HG03039 (cell line): Measurements from ENCODE around the gene CELA1.

Experiments used
- ATAC-seq: cut with Tn5 transposase; IDR thresholded peaks from one replicate; pipeline ENCODE4 v1.9.1; 2021; ENCODE audit warnings: mild to moderate bottlenecking, moderate library complexity; ENCODE audit not compliant: unreplicated experiment

CELA1 gene

GRCh38 chr12:51377099-51377984, 30.9 kb upstream of the CELA1 start:
- no peak for ATAC-seq

DNA sequence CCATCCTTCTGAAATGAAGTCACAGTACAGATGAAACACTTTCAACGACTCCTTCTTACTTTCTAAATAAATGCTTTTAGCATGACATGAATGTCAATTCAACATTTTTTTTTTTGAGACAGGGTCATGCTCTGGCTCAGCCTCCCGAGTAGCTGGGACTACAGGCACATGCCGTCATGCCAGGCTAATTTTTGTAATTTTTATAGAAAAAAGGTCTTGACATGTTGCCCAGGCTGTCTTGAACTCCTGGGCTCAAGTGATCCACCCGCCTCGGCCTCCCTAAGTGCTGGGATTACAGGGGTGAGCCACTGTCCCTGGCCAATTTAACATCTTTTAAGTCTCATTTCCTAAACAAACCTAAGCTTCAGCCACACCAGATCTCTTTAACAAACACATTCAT, 28.4 kb upstream of the CELA1 start:
- ATAC-seq = no peak

GRCh38 chr12:51374361-51374760, 27.9 kb upstream of the CELA1 start:
- ATAC-seq = no peak

DNA sequence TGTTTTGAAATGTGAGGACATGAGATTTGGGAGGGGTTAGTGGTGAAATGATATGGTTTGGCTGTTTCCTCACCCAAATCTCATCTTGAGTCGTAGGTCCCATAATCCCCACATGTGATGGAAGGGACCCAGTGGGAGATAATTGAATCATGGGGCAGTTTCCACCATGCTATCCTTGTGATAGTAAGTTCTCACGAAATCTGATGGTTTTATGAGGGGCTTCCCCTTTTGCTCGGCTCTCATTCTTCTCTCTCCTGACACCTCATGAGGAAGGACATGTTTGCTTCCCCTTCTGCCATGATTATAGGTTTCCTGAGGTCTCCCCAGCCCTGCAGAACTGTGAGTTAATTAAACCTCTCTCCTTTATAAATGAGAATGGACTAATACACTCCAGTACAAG, 26.7 kb upstream of the CELA1 start:
- ATAC-seq = no peak

- no peak for ATAC-seq
Observed at GRCh38 chr12:51372021-51372420, 25.5 kb upstream of the CELA1 start.

- ATAC-seq = no peak
Observed at GRCh38 chr12:51371295-51371953, 24.9 kb upstream of the CELA1 start.

GRCh38 chr12:51370667-51371066, 24.2 kb upstream of the CELA1 start:
- ATAC-seq = no peak

- no peak for ATAC-seq
Observed at GRCh38 chr12:51369581-51369980, 23.1 kb upstream of the CELA1 start.

DNA sequence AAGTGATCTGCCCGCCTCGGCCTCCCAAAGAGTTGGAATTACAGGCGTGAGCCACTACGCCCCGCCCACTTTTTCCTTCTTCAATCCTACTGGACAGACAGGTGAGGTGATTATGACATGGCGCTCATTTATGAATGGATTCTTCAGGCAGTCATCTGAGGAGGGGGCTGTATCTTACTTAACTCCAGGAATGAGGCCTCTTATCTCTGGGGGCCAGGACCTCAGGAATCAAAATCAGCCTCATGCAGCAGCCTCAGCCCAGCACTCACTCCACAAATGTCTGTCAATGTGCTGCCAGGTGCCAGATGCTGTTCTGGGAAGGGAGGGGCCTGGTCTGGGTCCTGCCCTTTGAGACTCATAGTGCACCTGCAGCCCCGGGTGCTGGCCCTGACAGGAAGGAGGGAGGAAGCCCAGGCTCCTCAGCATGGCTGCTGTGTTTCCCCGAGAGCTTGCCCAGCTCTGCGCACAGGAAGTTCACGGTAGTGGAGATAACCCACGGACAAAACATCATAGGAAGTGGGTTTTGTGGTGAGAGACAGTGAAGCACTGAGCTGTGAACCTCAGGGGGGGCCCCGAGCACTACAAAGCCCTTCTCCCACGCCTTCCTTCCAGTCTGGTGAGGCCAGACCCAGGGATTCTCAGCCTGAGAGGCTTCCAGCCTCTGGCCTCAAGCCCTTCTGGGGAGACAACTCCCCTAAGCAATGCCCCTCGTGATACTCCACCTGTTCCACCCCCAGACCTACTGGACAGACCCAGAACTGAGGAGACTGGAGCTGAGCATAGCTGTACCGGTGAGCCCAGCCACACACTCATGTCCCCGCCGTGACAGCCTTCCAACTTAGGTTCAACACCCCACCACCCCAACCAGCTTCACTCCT, 22.4 kb upstream of the CELA1 start:
- ATAC-seq = peak; percentile 94

- ATAC-seq = no peak
Observed at GRCh38 chr12:51365276-51365675, 18.8 kb upstream of the CELA1 start.

GRCh38 chr12:51364001-51364400, 17.5 kb upstream of the CELA1 start:
- no peak for ATAC-seq

DNA sequence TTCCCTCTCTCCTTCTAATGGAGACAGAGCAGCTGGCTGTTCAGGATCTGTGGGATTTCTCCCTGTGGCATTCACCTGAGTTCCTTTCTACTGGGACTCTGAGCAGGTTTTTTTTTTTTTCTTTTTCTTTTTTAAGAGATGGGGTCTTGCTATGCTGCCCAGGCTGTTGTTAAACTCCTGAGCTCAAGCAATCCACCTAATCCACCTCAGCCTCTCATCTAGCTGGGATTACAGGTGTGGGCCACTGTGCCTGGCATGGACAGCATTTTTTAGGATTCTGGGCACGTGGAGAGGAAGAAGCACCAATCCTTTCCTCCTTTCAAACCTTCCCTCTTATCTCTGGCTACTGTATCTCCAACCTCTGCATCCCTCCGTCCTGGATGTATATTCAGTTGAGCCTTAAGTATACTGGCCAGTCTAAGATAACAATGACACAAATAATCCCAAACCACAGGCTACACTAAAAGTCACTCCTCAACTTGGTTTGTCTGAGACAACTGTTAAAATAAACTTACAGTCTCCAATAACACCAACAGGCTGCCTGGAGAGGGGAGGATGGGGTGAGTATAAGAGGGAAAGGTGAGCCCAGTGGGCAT, 16.4 kb upstream of the CELA1 start:
- ATAC-seq = no peak

- ATAC-seq = no peak
Observed at GRCh38 chr12:51362307-51362706, 15.8 kb upstream of the CELA1 start.

- no peak for ATAC-seq
Observed at GRCh38 chr12:51361161-51362016, 14.9 kb upstream of the CELA1 start.

GRCh38 chr12:51360315-51360714, 13.8 kb upstream of the CELA1 start:
- ATAC-seq = no peak

DNA sequence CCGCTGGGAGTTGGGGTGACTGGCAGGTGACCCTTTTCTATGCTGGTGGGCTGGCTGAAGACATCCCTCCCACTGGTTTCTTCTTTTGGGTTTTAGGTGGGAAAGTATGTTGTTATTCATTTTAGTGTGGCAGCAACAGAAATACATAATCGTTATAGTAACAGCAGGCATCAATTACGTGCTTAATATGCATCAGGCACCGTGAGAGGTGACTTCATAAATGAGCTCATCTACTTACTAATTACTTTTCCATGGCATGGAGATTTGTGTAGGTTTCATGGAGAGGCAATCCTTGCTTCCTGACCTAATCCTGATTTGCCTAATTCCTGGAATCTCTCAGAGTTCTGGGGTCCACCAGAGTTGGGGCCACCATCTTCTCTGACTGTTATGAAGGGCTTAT, 13.4 kb upstream of the CELA1 start:
- no peak for ATAC-seq

DNA sequence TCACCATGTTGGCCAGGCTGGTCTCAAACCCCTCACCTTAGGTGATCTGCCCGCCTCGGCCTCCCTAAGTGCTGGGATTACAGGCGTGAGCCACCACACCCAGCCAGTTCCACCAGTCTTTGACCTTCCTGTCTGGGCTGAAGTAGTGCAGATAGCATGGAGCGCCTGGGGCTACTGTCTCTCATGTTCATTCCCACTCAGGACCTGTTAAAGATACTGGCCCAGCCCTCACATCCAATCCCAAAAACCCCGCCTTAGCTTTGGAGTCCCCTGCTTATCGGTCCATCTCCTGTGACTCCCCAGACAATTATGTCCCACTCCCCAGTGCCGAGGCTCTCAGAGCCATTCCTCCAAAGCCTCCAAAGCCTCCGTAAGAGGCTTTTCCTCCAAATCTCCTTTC, 12.0 kb upstream of the CELA1 start:
- no peak for ATAC-seq

DNA sequence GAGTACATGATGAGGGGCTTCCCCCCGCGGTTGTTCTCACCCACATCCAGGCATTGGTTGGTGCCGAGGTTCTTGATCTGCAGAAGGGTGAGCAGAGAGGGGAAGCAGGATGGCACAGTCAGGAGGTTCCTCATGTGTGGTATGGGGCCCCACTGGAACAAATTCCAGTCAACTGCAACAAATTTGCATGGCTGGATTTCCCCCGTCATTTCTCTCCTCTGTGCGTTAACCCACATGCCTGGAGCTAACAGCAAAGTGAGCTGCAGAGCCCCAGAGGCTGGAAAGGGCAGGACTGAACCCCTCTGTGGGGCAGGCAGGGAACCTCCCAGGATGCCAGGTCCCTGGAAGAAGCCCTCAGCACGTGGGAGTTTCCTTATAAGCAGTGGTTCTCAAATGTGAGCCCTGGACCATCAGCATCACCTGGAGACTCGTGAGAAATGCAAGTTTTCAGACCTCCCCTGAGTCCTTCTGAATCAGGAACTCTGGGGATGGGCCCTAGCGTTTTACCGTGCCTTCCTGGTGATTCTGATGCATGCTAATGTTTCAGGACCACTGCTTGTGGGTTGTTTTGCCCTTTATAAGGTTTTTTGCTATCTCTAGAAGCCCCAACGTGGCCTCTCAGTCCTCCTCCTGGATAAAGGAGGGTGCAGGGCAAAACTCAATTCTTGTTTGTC, 11.0 kb upstream of the CELA1 start:
- ATAC-seq = peak; percentile 53

DNA sequence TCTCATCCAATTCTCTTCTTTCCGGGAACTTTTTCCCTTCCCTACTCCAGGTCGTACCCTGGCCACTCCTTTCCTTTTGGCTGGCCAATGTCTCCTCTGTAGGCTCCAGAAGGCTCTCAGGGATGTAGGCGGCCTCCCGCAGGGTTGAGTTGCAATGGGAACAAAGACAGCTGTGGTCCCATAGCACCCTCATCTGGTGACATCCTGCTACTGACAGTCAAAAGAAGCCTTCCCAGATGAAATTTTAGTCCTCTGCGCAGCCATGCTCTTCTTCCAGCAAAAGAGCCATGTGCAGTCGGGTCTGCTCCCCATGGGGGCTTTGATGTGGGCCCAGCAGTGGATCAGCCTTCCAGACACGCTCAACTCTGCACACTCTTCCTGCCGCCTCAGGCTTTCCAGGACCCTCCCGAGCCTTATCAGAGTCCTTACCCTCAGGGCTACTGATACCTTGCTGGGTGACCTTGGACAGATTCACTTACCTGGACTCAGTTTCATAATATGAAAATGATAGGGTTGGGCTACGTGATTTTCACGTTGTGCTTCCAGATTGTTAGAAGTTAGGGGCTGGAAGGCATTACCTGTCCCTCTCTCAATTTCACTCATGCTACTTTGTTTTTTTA, 5.5 kb upstream of the CELA1 start:
- no peak for ATAC-seq
